Gastrocnemius medialis (tissue), 4 donors: Measurements from ENCODE around the gene HCN1. TPM values are rescaled to one million over a fixed set of nuclear protein-coding genes. Genes with fewer than 3 reads are reported as not detected.

Experiments used
- ATAC-seq, 2 donors: fragments of 150-250 bp; one replicate each; pipeline ENCODE4 v1.9.1; 2016
- DNase-seq, 2 donors: peaks; one replicate each; pipeline ENCODE4 v3.0.0-alpha.2; 2019
- H3K27ac ChIP-seq, 4 donors: fragments of 200-600 bp; sonication (generic); 1 replicate in 1 of 4; 2 replicates in 3 of 4; pipeline ENCODE4 v1.5.1; 2016 to 2018; ENCODE audit warnings: mild to moderate bottlenecking in 2 of 4, moderate library complexity in 1 of 4
- H3K27me3 ChIP-seq, 3 donors: fragments of 200-600 bp; sonication (generic) in 2 of 3; 1 replicate in 1 of 3; 2 replicates in 2 of 3; pipeline versions ENCODE4 v1.5.1 to v1.6.0; 2016 to 2019; ENCODE audit warnings: mild to moderate bottlenecking in 1 of 3, moderate library complexity in 1 of 3
- H3K36me3 ChIP-seq, 2 donors: fragments of 200-600 bp; sonication (generic) in 1 of 2; one replicate each; pipeline ENCODE4 v1.5.1; 2017 to 2018
- H3K4me1 ChIP-seq, 2 donors: fragments of 200-600 bp; sonication (generic) in 1 of 2; one replicate each; pipeline ENCODE4 v1.5.1; 2016 to 2017; ENCODE audit warnings: mild to moderate bottlenecking in 2 of 2
- H3K4me3 ChIP-seq, 4 donors: fragments of 200-600 bp; sonication (generic) in 3 of 4; 1 replicate in 1 of 4; 2 replicates in 3 of 4; pipeline ENCODE4 v1.5.1; 2016 to 2019; ENCODE audit warnings: mild to moderate bottlenecking in 2 of 4
- H3K9me3 ChIP-seq, 3 donors: fragments of 200-600 bp; sonication (generic) in 2 of 3; 1 replicate in 1 of 3; 2 replicates in 2 of 3; pipeline ENCODE4 v1.5.1; 2016 to 2019
- CTCF ChIP-seq, 5 experiments: fragments of 450-650 bp in 3 of 5; fragments of 200-600 bp in 2 of 5; sonication (generic) in 2 of 5; IDR thresholded peaks in 4 of 5; conservative IDR thresholded peaks in 1 of 5; 1 replicate in 4 of 5; 2 replicates in 1 of 5; pipeline ENCODE4 v1.5.1; 2016 to 2019; ENCODE audit warnings: antibody characterized with exemption in 5 of 5, mild to moderate bottlenecking in 3 of 5, moderate library complexity in 3 of 5
- POLR2A ChIP-seq, 2 donors: fragments of 450-650 bp; IDR thresholded peaks; one replicate each; pipeline ENCODE4 v1.6.1; 2017; ENCODE audit warnings: antibody characterized with exemption in 2 of 2, mild to moderate bottlenecking in 2 of 2, moderate library complexity in 2 of 2
- in situ Hi-C, 4 donors: fragments of 200-750 bp; cut with MboI; loops; one replicate each; pipeline versions ENCODE4 v1.15.0 to v1.8.0; 2017; ENCODE audit warnings: low sequenced_read_pairs in 4 of 4
- intact Hi-C: fragments of 100-400 bp; cut with DNase I; formaldehyde crosslinking; loops from one replicate; pipeline ENCODE4 v1.15.1; 2023; ENCODE audit warnings: low total_unique reads
- total RNA-seq, 4 donors: library from RNA; depleted of rRNA; stranded (reverse); fragments of >200 nt; gene quantifications; one replicate each; pipeline versions ENCODE4 v1.1.0 to v1.2.3, GENCODE V29; 2016

HCN1 gene
- total RNA-seq, 4 donors from 2014 or later, result 0.02 to 0.47 (median 0.20) TPM

DNA sequence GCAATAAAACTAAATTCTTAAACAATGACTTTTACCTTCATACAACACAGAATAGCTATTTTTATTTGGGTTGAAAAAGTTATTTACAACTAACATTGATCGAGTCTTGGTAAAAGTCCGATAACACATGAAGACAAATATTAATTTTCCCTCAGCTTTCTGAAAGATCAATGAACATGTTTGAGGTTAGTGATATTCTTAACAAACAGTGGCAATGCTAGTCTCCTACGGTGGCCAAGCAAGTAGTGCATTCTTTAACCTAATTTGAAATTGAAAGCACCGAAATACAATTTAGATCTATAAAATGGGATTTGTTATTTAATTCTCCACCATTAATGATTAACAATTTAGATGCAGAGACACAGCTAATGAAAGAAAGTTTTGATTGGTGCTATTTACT is 435.1 kb downstream of the HCN1 start:
- Histone ChIP-seq H3K4me1 (no peaks in the 10 kb centered on the region), H3K27ac (no peak overlapping the region), H3K9me3 (no peaks in the 10 kb centered on the region), H3K36me3 (no peaks in the 10 kb centered on the region), H3K4me3 (no peak overlapping the region), H3K27me3 (no peaks in the 10 kb centered on the region)
- no peak for ATAC-seq
- TF ChIP-seq POLR2A (IDR thresholded peaks at IDR 0.05), result no peak
- TF ChIP-seq CTCF (IDR thresholded peaks at IDR 0.05 in 4 of 5, conservative IDR thresholded peaks at IDR 0.05 in 1 of 5), result no peak
- intact Hi-C loops, result no loop called here
- no peak for DNase-seq
- in situ Hi-C loops, result no loop called here

- intact Hi-C loops (no loop called here), in situ Hi-C loops (no loop called here)
- H3K36me3 ChIP-seq, result no peaks in the 10 kb centered on the region
- H3K4me3 ChIP-seq, result no peak overlapping the region
- H3K9me3 ChIP-seq, result no peaks in the 10 kb centered on the region
- H3K4me1 ChIP-seq, result no peaks in the 10 kb centered on the region
- ATAC-seq (no peak), DNase-seq (no peak)
- no peaks in the 10 kb centered on the region for H3K27me3 ChIP-seq
- H3K27ac ChIP-seq, result no peak overlapping the region
- TF ChIP-seq CTCF (IDR thresholded peaks at IDR 0.05 in 4 of 5, conservative IDR thresholded peaks at IDR 0.05 in 1 of 5) (no peak), POLR2A (IDR thresholded peaks at IDR 0.05) (no peak)
Measured at GRCh38 chr5:45260292-45260691, 435.9 kb downstream of the HCN1 start.

DNA sequence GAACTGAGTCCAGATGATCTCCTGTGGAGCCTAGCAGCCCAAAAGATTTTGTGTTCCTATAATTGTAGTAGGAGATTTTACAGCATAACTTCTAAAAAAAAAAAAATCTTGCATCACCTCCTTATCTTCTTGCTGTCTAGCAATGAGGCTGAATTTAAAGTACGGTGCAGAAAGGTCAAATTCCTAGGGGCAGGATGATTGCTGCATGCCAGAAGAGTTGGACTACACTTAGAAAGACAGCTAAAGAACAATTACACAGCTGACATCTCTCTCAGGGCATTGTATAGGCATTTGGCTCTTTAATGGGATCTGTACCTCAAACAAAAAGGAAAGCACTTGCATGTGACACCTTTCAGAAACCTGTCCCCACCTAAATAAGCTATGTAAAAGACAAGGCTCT is 443.2 kb downstream of the HCN1 start:
- in situ Hi-C loops, result no loop called here
- intact Hi-C loops, result no loop called here

GRCh38 chr5:45252541-45252940 is 443.6 kb downstream of the HCN1 start:
- no peak overlapping the region for H3K27ac ChIP-seq
- H3K27me3 ChIP-seq, result no peaks in the 10 kb centered on the region
- ATAC-seq (no peak), DNase-seq (no peak)
- no peaks in the 10 kb centered on the region for H3K36me3 ChIP-seq
- TF ChIP-seq POLR2A (IDR thresholded peaks at IDR 0.05) (no peak), CTCF (IDR thresholded peaks at IDR 0.05 in 4 of 5, conservative IDR thresholded peaks at IDR 0.05 in 1 of 5) (no peak)
- peaks cover 0 to 4% of the 10 kb centered on the region in 2 donors for H3K4me1 ChIP-seq
- no peaks in the 10 kb centered on the region for H3K9me3 ChIP-seq
- H3K4me3 ChIP-seq, result no peak overlapping the region
- in situ Hi-C loops (no loop called here), intact Hi-C loops (no loop called here)

More for the DNA sequence above, 443.2 kb downstream of the HCN1 start:
- Histone ChIP-seq H3K4me1 (peaks cover 0 to 4% of the 10 kb centered on the region in 2 donors), H3K27ac (no peak overlapping the region), H3K27me3 (no peaks in the 10 kb centered on the region), H3K9me3 (no peaks in the 10 kb centered on the region), H3K36me3 (no peaks in the 10 kb centered on the region), H3K4me3 (no peak overlapping the region)
- no peak for ATAC-seq
- DNase-seq, result no peak
- TF ChIP-seq POLR2A (IDR thresholded peaks at IDR 0.05) (no peak), CTCF (IDR thresholded peaks at IDR 0.05 in 4 of 5, conservative IDR thresholded peaks at IDR 0.05 in 1 of 5) (no peak)

GRCh38 chr5:45225571-45226031 is 470.6 kb downstream of the HCN1 start:
- H3K9me3 ChIP-seq, result no peaks in the 10 kb centered on the region
- no peaks in the 10 kb centered on the region for H3K36me3 ChIP-seq
- ATAC-seq (no peak), DNase-seq (no peak)
- in situ Hi-C loops (no loop called here), intact Hi-C loops (no loop called here)
- TF ChIP-seq POLR2A (IDR thresholded peaks at IDR 0.05), result no peak
- TF ChIP-seq CTCF (IDR thresholded peaks at IDR 0.05 in 4 of 5, conservative IDR thresholded peaks at IDR 0.05 in 1 of 5), result no peak
- no peaks in the 10 kb centered on the region for H3K4me1 ChIP-seq
- no peak overlapping the region for H3K4me3 ChIP-seq
- no peaks in the 10 kb centered on the region for H3K27me3 ChIP-seq
- no peak overlapping the region for H3K27ac ChIP-seq
